GM20000 (cell line): ENCODE data around the gene SFTA2.
A peak's percentile ranks its signal among the peaks of the same experiment; 100 is the strongest.

Source experiments
- DNase-seq: peaks from one replicate; pipeline ENCODE4 v3.0.0; 2012; ENCODE audit warnings: low spot score
- TF ChIP-seq, protein P1 (sequence below): IDR thresholded peaks from 2 replicates; pipeline ENCODE4 v1.5.1; 2012; ENCODE audit warnings: mild to moderate bottlenecking, control low read depth; ENCODE audit errors: extremely low read depth, missing control alignments

SFTA2 gene

DNA sequence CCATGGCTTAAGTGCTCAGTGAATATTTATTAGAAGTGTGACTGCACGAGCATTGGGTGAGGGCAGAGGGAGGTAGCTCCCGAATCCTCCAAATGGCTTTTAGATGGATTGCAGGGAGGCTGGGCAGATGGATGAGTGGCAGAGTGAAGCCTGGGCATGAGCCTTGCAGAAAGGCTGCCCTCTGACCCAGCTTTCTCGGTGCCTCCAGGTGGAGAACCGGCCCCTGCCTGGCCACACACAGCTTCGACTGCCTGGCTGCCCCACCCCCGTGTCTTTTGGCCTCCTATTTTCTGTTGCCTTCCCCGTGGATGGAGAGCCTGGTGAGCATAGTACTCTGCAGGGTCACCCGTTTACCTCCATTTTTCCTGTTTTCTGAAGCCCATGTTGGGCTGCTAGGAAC, 14.5 kb downstream of the SFTA2 start:
- TF ChIP-seq, protein P1, sequence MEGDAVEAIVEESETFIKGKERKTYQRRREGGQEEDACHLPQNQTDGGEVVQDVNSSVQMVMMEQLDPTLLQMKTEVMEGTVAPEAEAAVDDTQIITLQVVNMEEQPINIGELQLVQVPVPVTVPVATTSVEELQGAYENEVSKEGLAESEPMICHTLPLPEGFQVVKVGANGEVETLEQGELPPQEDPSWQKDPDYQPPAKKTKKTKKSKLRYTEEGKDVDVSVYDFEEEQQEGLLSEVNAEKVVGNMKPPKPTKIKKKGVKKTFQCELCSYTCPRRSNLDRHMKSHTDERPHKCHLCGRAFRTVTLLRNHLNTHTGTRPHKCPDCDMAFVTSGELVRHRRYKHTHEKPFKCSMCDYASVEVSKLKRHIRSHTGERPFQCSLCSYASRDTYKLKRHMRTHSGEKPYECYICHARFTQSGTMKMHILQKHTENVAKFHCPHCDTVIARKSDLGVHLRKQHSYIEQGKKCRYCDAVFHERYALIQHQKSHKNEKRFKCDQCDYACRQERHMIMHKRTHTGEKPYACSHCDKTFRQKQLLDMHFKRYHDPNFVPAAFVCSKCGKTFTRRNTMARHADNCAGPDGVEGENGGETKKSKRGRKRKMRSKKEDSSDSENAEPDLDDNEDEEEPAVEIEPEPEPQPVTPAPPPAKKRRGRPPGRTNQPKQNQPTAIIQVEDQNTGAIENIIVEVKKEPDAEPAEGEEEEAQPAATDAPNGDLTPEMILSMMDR: no peak
- no peak for DNase-seq

DNA sequence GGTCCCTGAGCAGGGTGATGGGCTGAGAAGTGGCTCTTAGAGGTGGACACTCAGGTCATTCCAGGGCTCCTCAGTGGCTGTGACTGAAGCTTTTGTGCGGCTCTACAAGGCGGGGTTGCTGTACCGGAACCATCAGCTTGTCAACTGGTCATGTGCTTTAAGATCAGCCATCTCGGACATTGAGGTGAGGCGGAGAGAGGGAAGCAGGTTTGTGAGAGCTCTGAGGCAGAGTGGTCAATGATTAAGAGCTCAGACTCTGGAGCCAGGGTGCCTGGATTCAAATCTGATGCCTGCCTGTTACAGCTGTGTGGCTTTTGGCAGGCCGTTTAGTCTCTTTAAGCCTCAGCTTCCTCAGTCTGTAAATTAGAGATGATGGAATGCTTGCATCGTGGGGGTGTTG, 14.9 kb downstream of the SFTA2 start:
- TF ChIP-seq, protein P1: no peak
- no peak for DNase-seq

DNA sequence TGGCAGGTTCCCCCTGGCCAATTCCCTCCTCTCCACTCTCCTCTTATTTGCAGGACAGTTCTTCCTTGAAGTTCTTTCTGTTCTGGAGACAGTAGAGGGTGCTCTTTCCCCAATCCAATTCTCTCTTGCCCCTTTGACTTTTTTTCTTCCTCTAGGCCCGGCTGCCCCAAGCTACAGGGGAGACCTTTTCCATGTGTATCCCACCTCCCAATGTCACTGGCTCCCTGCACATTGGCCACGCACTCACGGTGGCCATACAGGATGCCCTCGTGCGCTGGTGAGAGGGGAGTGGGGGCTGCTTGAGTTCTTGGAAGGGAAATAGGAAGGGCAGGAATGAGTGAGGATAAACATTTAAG, 16.4 kb downstream of the SFTA2 start:
- DNase-seq: peak; percentile 87
- TF ChIP-seq, protein P1: peak; percentile 14

DNA sequence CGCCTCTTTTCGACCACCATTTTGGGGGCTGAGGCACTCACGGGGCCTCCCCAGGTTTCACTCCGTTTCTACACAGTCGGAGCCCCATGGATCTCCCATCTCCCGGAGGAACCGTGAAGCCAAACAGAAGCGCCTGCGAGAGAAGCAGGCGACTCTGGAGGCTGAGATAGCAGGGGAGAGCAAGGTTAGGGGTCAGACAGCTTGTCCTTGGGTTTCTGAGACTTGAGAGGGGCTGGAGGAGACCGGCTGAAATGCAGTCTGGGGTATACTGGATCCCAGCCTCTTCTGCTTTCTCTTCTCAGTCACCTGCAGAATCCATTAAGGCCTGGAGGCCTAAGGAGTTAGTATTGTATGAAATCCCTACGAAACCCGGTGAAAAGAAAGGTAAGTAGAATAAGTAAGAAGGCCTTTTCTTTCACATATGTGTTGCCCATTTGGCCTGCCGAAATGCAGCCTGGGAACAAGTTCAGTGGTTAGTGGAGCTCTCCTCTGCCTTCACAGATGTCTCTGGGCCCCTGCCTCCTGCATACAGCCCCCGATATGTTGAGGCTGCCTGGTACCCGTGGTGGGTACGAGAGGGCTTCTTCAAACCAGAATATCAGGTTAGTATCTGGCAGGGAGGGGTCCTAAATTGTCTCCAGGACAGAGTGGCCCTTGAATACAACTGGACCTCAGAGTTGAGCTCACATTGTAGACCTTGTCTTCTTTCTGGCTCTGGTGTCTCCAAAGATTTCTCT, 16.9 kb downstream of the SFTA2 start:
- DNase-seq: no peak
- TF ChIP-seq, protein P1: no peak

DNA sequence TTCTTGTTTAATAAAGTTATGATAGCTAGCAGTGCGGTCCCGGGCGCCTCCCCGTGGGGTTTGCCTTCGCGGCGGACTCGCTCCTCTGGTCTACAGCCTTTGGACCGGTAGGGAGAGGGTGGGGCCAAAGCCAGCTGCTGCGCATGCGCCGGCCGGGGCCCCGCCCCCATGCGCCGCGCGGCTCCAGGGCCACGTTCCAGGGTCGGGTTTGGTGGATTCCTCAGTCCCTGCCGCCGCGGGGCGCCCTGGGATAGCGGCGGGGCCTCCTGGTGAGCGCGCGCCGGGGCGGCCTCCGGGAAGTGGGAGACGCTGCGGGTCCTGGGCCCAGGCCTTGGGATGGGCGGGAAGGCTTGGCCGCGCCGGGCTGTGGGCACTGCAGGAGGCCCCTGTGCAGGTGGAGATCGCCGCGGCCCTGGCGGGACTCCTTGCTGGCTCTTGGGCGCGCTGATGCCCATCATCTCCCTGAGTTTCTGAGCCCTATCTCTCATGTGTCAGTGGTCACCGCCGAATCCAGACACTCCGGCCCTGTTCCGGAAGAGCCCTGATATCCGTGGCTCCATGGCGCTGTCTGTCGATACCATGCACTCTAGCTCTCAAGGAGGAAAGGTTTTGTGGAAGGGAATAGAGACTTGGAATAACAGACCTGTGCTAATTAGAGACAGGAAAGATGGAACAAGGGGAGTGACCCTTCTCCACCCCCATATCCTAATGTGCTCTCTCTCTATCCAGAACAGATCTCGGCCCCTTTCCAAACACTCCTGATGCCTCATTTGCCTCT, 17.7 kb downstream of the SFTA2 start, which contains the start of gene VARS2:
TSS of gene VARS2 (plus strand) at position 163 of the 778 bp plus-strand sequence. CDS start at position 762, 599 bp downstream.
- TF ChIP-seq, protein P1: no peak
- DNase-seq: peak; percentile 99

DNA sequence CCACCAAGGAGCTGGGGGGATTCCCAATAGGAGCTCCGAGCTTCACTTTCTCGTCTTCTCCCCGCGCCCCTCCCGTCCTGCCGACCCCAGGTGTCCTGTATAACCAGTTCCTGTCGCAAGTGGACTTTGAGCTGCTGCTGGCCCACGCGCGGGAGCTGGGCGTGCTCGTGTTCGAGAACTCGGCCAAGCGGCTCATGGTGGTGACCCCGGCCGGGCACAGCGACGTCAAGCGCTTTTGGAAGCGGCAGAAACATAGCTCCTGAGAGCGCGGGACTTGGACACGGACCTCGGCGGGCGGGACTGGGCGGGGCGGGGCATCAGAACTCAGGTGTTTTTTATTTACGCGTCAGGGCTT, 18.3 kb downstream of the SFTA2 start:
- no peak for DNase-seq
- TF ChIP-seq, protein P1: no peak
